CD8-positive, alpha-beta memory T cell (primary cell): ENCODE data around the gene ARMCX4. TPM values are rescaled to one million over a fixed set of nuclear protein-coding genes. Genes with fewer than 3 reads are reported as not detected.
"Not testable (repeated sequence)": the region's sequence is repeated elsewhere in the genome, so short reads cannot be mapped to it uniquely, and the experiment has no call there.

Source experiments
- CTCF ChIA-PET: fragments of 350-600 bp; sonication (Branson Sonifier 250); formaldehyde crosslinking; loops from one replicate; lab custom pipeline; 2021; ENCODE audit warnings: antibody characterized with exemption; lab: Charles Lee
- POLR2A ChIA-PET: fragments of 350-600 bp; sonication (Branson Sonifier 250); formaldehyde crosslinking; loops from one replicate; lab custom pipeline; 2021; ENCODE audit warnings: antibody characterized with exemption; lab: Charles Lee
- DNase-seq, 5 donors: peaks; one replicate each; pipeline versions ENCODE4 v3.0.0 to v3.0.0-alpha.2; 2020 to 2022; ENCODE audit warnings: mixed read lengths in 1 of 5
- H3K27ac ChIP-seq: one replicate; pipeline ENCODE4 v1.7.0; 2013; ENCODE audit warnings: low read depth, mild to moderate bottlenecking, low read length, moderate library complexity
- H3K27me3 ChIP-seq: 2 replicates; pipeline ENCODE4 v1.7.0; 2013; ENCODE audit warnings: low read length, mild to moderate bottlenecking; ENCODE audit not compliant: insufficient read depth, poor library complexity, severe bottlenecking
- H3K36me3 ChIP-seq: 2 replicates; pipeline ENCODE4 v1.7.0; 2013; ENCODE audit warnings: mild to moderate bottlenecking, low read length, moderate library complexity; ENCODE audit not compliant: insufficient read depth
- H3K4me1 ChIP-seq: 2 replicates; pipeline ENCODE4 v1.7.0; 2013; ENCODE audit warnings: mild to moderate bottlenecking, low read length, moderate library complexity; ENCODE audit not compliant: insufficient read depth
- H3K4me3 ChIP-seq: 2 replicates; pipeline ENCODE4 v1.7.0; 2013; ENCODE audit warnings: mild to moderate bottlenecking, low read length
- H3K9me3 ChIP-seq: 2 replicates; pipeline ENCODE4 v1.7.0; 2013; ENCODE audit warnings: mild to moderate bottlenecking, low read length
- H3K27ac Mint-ChIP-seq, 8 donors: one replicate each; pipeline ENCODE4 v1.8.0; 2020 to 2021; ENCODE audit warnings: mixed read lengths in 8 of 8, mild to moderate bottlenecking in 6 of 8, inconsistent platforms in 3 of 8, moderate library complexity in 3 of 8
- H3K27me3 Mint-ChIP-seq, 2 donors: one replicate each; pipeline ENCODE4 v1.8.0; 2020 to 2021; ENCODE audit warnings: mixed read lengths in 2 of 2, mild to moderate bottlenecking in 1 of 2, moderate library complexity in 1 of 2
- H3K36me3 Mint-ChIP-seq, 3 donors: one replicate each; pipeline ENCODE4 v1.8.0; 2020 to 2021; ENCODE audit warnings: mixed read lengths in 3 of 3, inconsistent platforms in 1 of 3, mild to moderate bottlenecking in 1 of 3
- H3K4me1 Mint-ChIP-seq, 3 donors: one replicate each; pipeline ENCODE4 v1.8.0; 2020 to 2021; ENCODE audit warnings: mixed read lengths in 3 of 3, inconsistent platforms in 1 of 3, mild to moderate bottlenecking in 1 of 3
- H3K4me3 Mint-ChIP-seq, 7 donors: one replicate each; pipeline ENCODE4 v1.8.0; 2020 to 2021; ENCODE audit warnings: mixed read lengths in 7 of 7, mild to moderate bottlenecking in 6 of 7, moderate library complexity in 4 of 7, inconsistent platforms in 2 of 7
- H3K9me3 Mint-ChIP-seq, 5 donors: one replicate each; pipeline ENCODE4 v1.8.0; 2020 to 2022; ENCODE audit warnings: mixed read lengths in 5 of 5, mild to moderate bottlenecking in 3 of 5, moderate library complexity in 2 of 5, inconsistent platforms in 1 of 5
- polyA plus RNA-seq: library from polyadenylated mRNA; unstranded; fragments of 300-500 nt; fragmentation: Illumina TruSeq; gene quantifications from one replicate; pipeline ENCODE4 v1.2.3, GENCODE V29; 2021
- total RNA-seq, 2 experiments: library from RNA; stranded (reverse); gene quantifications; one replicate each; pipeline ENCODE4 v1.2.3, GENCODE V29; 2021

The ARMCX4 gene
- total and polyA plus RNA-seq, 3 experiments from 2014 or later: 0.78 to 4.9 (median 3.9) TPM

GRCh38 chrX:101478366-101478765 lies 6.9 kb upstream of the ARMCX4 start:
- H3K36me3 Mint-ChIP-seq: no peaks in the 10 kb centered on the region
- Histone ChIP-seq H3K4me3 (no peak overlapping the region), H3K9me3 (no peaks in the 10 kb centered on the region), H3K27me3 (no peaks in the 10 kb centered on the region), H3K36me3 (no peaks in the 10 kb centered on the region), H3K27ac (no peak overlapping the region), H3K4me1 (no peaks in the 10 kb centered on the region)
- H3K27me3 Mint-ChIP-seq: peaks cover 0 to 4% of the 10 kb centered on the region in 2 donors
- no peak for DNase-seq
- CTCF ChIA-PET: no interaction called here
- POLR2A ChIA-PET: no interaction called here
- no peaks in the 10 kb centered on the region for H3K9me3 Mint-ChIP-seq
- H3K4me1 Mint-ChIP-seq: no peaks in the 10 kb centered on the region
- H3K27ac Mint-ChIP-seq: no peak overlapping the region
- H3K4me3 Mint-ChIP-seq: no peak overlapping the region

- no peak overlapping the region for H3K27ac Mint-ChIP-seq
- CTCF ChIA-PET: no interaction called here
- Histone ChIP-seq H3K27me3 (no peaks in the 10 kb centered on the region), H3K4me1 (no peaks in the 10 kb centered on the region), H3K9me3 (no peaks in the 10 kb centered on the region), H3K27ac (no peak overlapping the region), H3K4me3 (no peak overlapping the region), H3K36me3 (no peaks in the 10 kb centered on the region)
- no peak overlapping the region for H3K4me3 Mint-ChIP-seq
- H3K36me3 Mint-ChIP-seq: no peaks in the 10 kb centered on the region
- peaks cover 0 to 9% (median 3%) of the 10 kb centered on the region in 3 donors for H3K4me1 Mint-ChIP-seq
- H3K9me3 Mint-ChIP-seq: peaks cover 0 to 2% (median 0%) of the 10 kb centered on the region in 5 donors
- POLR2A ChIA-PET: no interaction called here
- peaks cover 0 to 5% of the 10 kb centered on the region in 2 donors for H3K27me3 Mint-ChIP-seq
- DNase-seq: no peak
Measured at GRCh38 chrX:101482296-101482695, 3.0 kb upstream of the ARMCX4 start.

DNA sequence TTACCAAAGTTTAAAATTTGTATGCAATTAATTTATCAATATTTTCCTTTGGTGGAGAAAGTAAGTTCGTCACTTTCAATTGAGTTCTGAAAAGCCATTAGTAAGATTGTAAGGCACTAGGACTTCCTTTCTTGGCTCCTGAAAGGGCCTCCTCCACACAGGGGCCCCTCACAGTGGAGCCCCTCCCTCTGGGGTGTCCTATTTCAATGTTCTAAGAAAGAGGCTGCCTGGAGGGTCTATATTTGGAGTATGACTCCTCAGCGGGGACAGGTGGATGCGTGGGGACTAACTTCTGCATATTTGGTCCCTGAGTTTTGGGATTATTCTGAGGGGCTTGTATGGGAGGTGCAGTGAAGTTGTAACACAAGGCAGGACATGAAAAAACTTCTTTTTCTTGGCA lies 1.6 kb upstream of the ARMCX4 start:
- H3K36me3 Mint-ChIP-seq: peaks cover 0 to 10% (median 0%) of the 10 kb centered on the region in 3 donors
- no peaks in the 10 kb centered on the region for H3K4me1 ChIP-seq
- no peaks in the 10 kb centered on the region for H3K27me3 ChIP-seq
- no peaks in the 10 kb centered on the region for H3K36me3 ChIP-seq
- DNase-seq: no peak
- H3K27me3 Mint-ChIP-seq: peaks cover 0 to 5% of the 10 kb centered on the region in 2 donors
- H3K4me1 Mint-ChIP-seq: peaks cover 0 to 9% (median 3%) of the 10 kb centered on the region in 3 donors
- no peak overlapping the region for H3K4me3 ChIP-seq
- H3K4me3 Mint-ChIP-seq: no peak overlapping the region
- POLR2A ChIA-PET: no interaction called here
- H3K9me3 ChIP-seq: no peaks in the 10 kb centered on the region
- H3K27ac Mint-ChIP-seq: no peak overlapping the region
- H3K27ac ChIP-seq: no peak overlapping the region
- CTCF ChIA-PET: no interaction called here
- peaks cover 0 to 2% (median 0%) of the 10 kb centered on the region in 5 donors for H3K9me3 Mint-ChIP-seq

DNA sequence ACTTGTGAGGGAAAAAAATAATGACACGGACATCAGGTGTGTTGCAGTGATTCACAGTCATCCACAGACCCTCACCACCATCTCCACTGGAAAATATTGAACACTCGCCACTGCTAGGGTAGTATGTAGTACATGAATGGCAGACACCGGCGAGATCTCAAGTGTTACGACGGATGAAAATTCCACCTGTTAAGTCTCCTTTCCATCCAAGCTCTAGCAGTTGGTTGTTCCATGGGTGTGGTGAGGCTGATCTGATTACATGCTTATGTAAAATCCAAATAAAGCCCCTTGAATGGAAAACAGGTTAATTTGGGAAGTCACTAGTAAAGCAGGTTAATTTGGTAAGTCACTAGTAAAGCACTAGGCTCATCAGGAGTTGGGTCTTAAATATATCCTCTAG lies 1.1 kb upstream of the ARMCX4 start:
- CTCF ChIA-PET: no interaction called here
- POLR2A ChIA-PET: no interaction called here
- peaks cover 0 to 13% (median 0%) of the 10 kb centered on the region in 3 donors for H3K36me3 Mint-ChIP-seq

DNA sequence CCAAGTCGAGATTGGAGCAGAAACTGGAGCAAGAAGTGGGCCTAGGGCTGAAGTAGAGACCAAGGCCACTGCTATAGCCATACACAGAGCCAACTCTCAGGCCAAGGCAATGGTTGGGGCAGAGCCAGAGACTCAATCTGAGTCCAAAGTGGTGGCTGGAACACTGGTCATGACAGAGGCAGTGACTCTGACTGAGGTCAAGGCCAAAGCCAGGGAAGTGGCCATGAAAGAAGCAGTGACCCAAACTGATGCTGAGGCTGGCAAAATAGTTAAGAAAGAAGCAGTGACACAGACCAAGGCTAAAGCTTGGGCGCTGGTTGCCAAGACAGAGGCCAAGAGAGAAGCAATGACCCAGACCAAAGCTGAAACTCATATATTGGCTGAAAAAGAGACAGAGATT lies 3.5 kb downstream of the ARMCX4 start:
- Histone ChIP-seq H3K27ac (no peak overlapping the region), H3K4me1 (no peaks in the 10 kb centered on the region), H3K4me3 (no peak overlapping the region), H3K27me3 (no peaks in the 10 kb centered on the region), H3K9me3 (no peaks in the 10 kb centered on the region), H3K36me3 (no peaks in the 10 kb centered on the region)
- ChIA-PET POLR2A (no interaction called here), CTCF (no interaction called here)
- no peak for DNase-seq
- peaks cover 0 to 2% (median 0%) of the 10 kb centered on the region in 5 donors for H3K9me3 Mint-ChIP-seq
- peaks cover 0 to 7% of the 10 kb centered on the region in 2 donors for H3K27me3 Mint-ChIP-seq
- H3K4me1 Mint-ChIP-seq: peaks cover 0 to 9% (median 3%) of the 10 kb centered on the region in 3 donors
- H3K27ac Mint-ChIP-seq: no peak overlapping the region
- peaks cover 0 to 19% (median 0%) of the 10 kb centered on the region in 3 donors for H3K36me3 Mint-ChIP-seq
- no peak overlapping the region for H3K4me3 Mint-ChIP-seq

More for the DNA sequence above, 1.1 kb upstream of the ARMCX4 start:
- no peaks in the 10 kb centered on the region for H3K27me3 ChIP-seq
- H3K4me3 ChIP-seq: no peak overlapping the region
- H3K4me1 ChIP-seq: no peaks in the 10 kb centered on the region
- H3K9me3 Mint-ChIP-seq: peaks cover 0 to 2% (median 0%) of the 10 kb centered on the region in 5 donors
- H3K27ac Mint-ChIP-seq: no peak overlapping the region
- H3K27me3 Mint-ChIP-seq: peaks cover 0 to 5% of the 10 kb centered on the region in 2 donors
- H3K4me1 Mint-ChIP-seq: peaks cover 0 to 9% (median 3%) of the 10 kb centered on the region in 3 donors
- H3K4me3 Mint-ChIP-seq: no peak overlapping the region
- no peaks in the 10 kb centered on the region for H3K36me3 ChIP-seq
- no peaks in the 10 kb centered on the region for H3K9me3 ChIP-seq
- DNase-seq: no peak
- no peak overlapping the region for H3K27ac ChIP-seq

- no peak overlapping the region for H3K27ac ChIP-seq
- Mint-ChIP-seq H3K9me3 (no peaks in the 10 kb centered on the region), H3K27me3 (peaks cover 0 to 3% of the 10 kb centered on the region in 2 donors), H3K27ac (no peak overlapping the region), H3K4me1 (no peaks in the 10 kb centered on the region), H3K36me3 (peaks cover 0 to 19% (median 0%) of the 10 kb centered on the region in 3 donors), H3K4me3 (no peak overlapping the region)
- no peaks in the 10 kb centered on the region for H3K9me3 ChIP-seq
- no peaks in the 10 kb centered on the region for H3K36me3 ChIP-seq
- DNase-seq: no peak
- H3K4me3 ChIP-seq: no peak overlapping the region
- POLR2A ChIA-PET: no interaction called here
- H3K27me3 ChIP-seq: no peaks in the 10 kb centered on the region
- H3K4me1 ChIP-seq: no peaks in the 10 kb centered on the region
- CTCF ChIA-PET: no interaction called here
Measured at GRCh38 chrX:101491943-101492342, 6.7 kb downstream of the ARMCX4 start.

GRCh38 chrX:101493225-101493624 lies 8.0 kb downstream of the ARMCX4 start:
- ChIA-PET POLR2A (no interaction called here), CTCF (no interaction called here)
- Mint-ChIP-seq H3K9me3 (no peaks in the 10 kb centered on the region), H3K4me1 (no peaks in the 10 kb centered on the region), H3K27ac (no peak overlapping the region), H3K4me3 (no peak overlapping the region), H3K27me3 (peaks cover 0 to 3% of the 10 kb centered on the region in 2 donors), H3K36me3 (peaks cover 0 to 14% (median 0%) of the 10 kb centered on the region in 3 donors)
- H3K4me3 ChIP-seq: no peak overlapping the region
- H3K9me3 ChIP-seq: no peaks in the 10 kb centered on the region
- H3K27ac ChIP-seq: no peak overlapping the region
- no peaks in the 10 kb centered on the region for H3K27me3 ChIP-seq
- H3K36me3 ChIP-seq: no peaks in the 10 kb centered on the region
- no peak for DNase-seq
- no peaks in the 10 kb centered on the region for H3K4me1 ChIP-seq

GRCh38 chrX:101502929-101503328 lies 17.7 kb downstream of the ARMCX4 start:
- DNase-seq, H3K27me3 ChIP-seq, H3K9me3 ChIP-seq, CTCF ChIA-PET, H3K27me3 Mint-ChIP-seq, H3K4me3 ChIP-seq, H3K9me3 Mint-ChIP-seq, H3K27ac ChIP-seq, H3K36me3 Mint-ChIP-seq, POLR2A ChIA-PET, H3K36me3 ChIP-seq, H3K4me1 Mint-ChIP-seq, H3K27ac Mint-ChIP-seq, H3K4me3 Mint-ChIP-seq, H3K4me1 ChIP-seq: not testable (repeated sequence)
